K562 (cell line): ENCODE measurements around the gene CROCC2. TPM values are rescaled to one million over a fixed set of nuclear protein-coding genes. Genes with fewer than 3 reads are reported as not detected.

Experiments
- ATAC-seq: fragments of 200-7000 bp; cut with Tn5 transposase; 3 replicates; pipeline ENCODE4 v1.9.1; 2020; ENCODE audit warnings: moderate library complexity
- BruUV-seq: library from RNA; stranded (reverse); fragments of 400-500 nt; replicated peaks from 2 replicates; lab custom pipeline; 2021; lab: Mats Ljungman, UMichigan
- CTCF ChIA-PET: fragments of 300-600 bp; formaldehyde crosslinking; extraction: SDS; loops from one replicate; lab custom pipeline; 2021; ENCODE audit warnings: low intra/inter-chr PET ratio; lab: Yijun Ruan, JAX
- POLR2A ChIA-PET: fragments of 300-600, 350-650 bp; sonication (Branson Sonifier 250); formaldehyde crosslinking; extraction: SDS; loops from one replicate; lab custom pipeline; 2021; ENCODE audit warnings: antibody characterized with exemption, inconsistent platforms; lab: Yijun Ruan, JAX
- DNase-seq, 4 experiments: peaks; one replicate each; pipeline versions ENCODE4 v3.0.0 to v3.0.0-alpha.2; 2011 to 2018; ENCODE audit warnings: low spot score in 3 of 4, mixed read lengths in 3 of 4; ENCODE audit errors: extremely low read depth in 1 of 4
- FAIRE-seq: peaks from 2 replicates; lab custom pipeline; 2011; peaks lifted over from hg19 to GRCh38; lab: Jason Lieb, UNC
- H2AFZ ChIP-seq: 2 replicates; pipeline ENCODE4 v1.6.0; 2011; ENCODE audit warnings: low read depth, low read length, control low read depth, inconsistent platforms
- H3K27ac ChIP-seq: fragments of 200-600 bp; 3 replicates; pipeline ENCODE4 v1.8.0; 2011; ENCODE audit warnings: low read depth, mild to moderate bottlenecking, control low read depth, inconsistent platforms, low read length, moderate library complexity, mixed read lengths; ENCODE audit errors: extremely low read depth
- H3K27me3 ChIP-seq, 2 experiments: fragments of 300-600 bp in 1 of 2; 2 replicates in 1 of 2; 3 replicates in 1 of 2; pipeline versions ENCODE4 v1.6.0 to v1.8.0; 2011; ENCODE audit warnings: inconsistent platforms in 2 of 2, low read length in 2 of 2, mild to moderate bottlenecking in 1 of 2, mixed read lengths in 1 of 2, moderate library complexity in 1 of 2; ENCODE audit not compliant: control insufficient read depth in 2 of 2, insufficient read depth in 2 of 2
- H3K36me3 ChIP-seq: fragments of 300-600 bp; 3 replicates; pipeline ENCODE4 v1.8.0; 2011; ENCODE audit warnings: mild to moderate bottlenecking, low read length, inconsistent platforms; ENCODE audit not compliant: control insufficient read depth, insufficient read depth
- H3K4me1 ChIP-seq, 2 experiments: fragments of 200-600 bp in 1 of 2; replicated peaks in 1 of 2; 2 replicates in 1 of 2; 3 replicates in 1 of 2; pipeline versions ENCODE4 v1.5.1 to v1.8.0; 2011; ENCODE audit warnings: inconsistent platforms in 2 of 2, low read length in 2 of 2, mild to moderate bottlenecking in 1 of 2, mixed read lengths in 1 of 2, moderate library complexity in 1 of 2; ENCODE audit not compliant: control insufficient read depth in 2 of 2, insufficient read depth in 2 of 2
- H3K4me2 ChIP-seq: 2 replicates; pipeline ENCODE4 v1.6.1; 2011; ENCODE audit warnings: low read length, control low read depth, inconsistent platforms, mixed read lengths; ENCODE audit not compliant: insufficient read depth
- H3K4me3 ChIP-seq: fragments of 200-600 bp; sonication (generic), shearing (Covaris generic); 2 replicates; pipeline ENCODE4 v1.5.1; 2016; ENCODE audit warnings: control low read depth, inconsistent platforms
- H3K79me2 ChIP-seq: fragments of 200-600 bp; 3 replicates; pipeline ENCODE4 v1.8.0; 2011; ENCODE audit warnings: low read length, inconsistent platforms; ENCODE audit not compliant: control insufficient read depth, insufficient read depth
- H3K9ac ChIP-seq, 2 experiments: 2 replicates each; pipeline versions ENCODE4 v1.6.0 to v1.6.1; 2011; ENCODE audit warnings: low read depth in 2 of 2, low read length in 2 of 2, control low read depth in 1 of 2, inconsistent platforms in 1 of 2, mild to moderate bottlenecking in 1 of 2, mixed read lengths in 1 of 2; ENCODE audit not compliant: insufficient read depth in 1 of 2
- H3K9me1 ChIP-seq: one replicate; pipeline ENCODE4 v1.6.0; 2011; ENCODE audit warnings: inconsistent platforms, mild to moderate bottlenecking, low read length, moderate library complexity; ENCODE audit not compliant: control insufficient read depth, insufficient read depth
- H3K9me3 ChIP-seq: replicated peaks from 2 replicates; pipeline ENCODE4 v1.5.1; 2011; ENCODE audit warnings: low read depth, low read length, inconsistent platforms; ENCODE audit not compliant: control insufficient read depth, insufficient read depth
- H4K20me1 ChIP-seq: replicated peaks from 2 replicates; pipeline ENCODE4 v1.6.1; 2011; ENCODE audit warnings: low read length, inconsistent platforms, mixed read lengths; ENCODE audit not compliant: control insufficient read depth, insufficient read depth
- ARHGAP35 ChIP-seq: fragments of 450-650 bp; IDR thresholded peaks from 2 replicates; pipeline ENCODE4 v1.6.1; 2018; ENCODE audit not compliant: partially characterized antibody
- ERF ChIP-seq: fragments of 450-650 bp; formaldehyde crosslinking; IDR thresholded peaks from 2 replicates; pipeline ENCODE4 v1.4.0; 2020; ENCODE audit warnings: mild to moderate bottlenecking, mixed read lengths
- FOXM1 ChIP-seq, 2 experiments: fragments of 450-650 bp in 1 of 2; sonication (generic) in 1 of 2; formaldehyde crosslinking in 1 of 2; IDR thresholded peaks; 2 replicates each; pipeline versions ENCODE4 v1.6.1 to v1.9.0; 2017 to 2022; ENCODE audit warnings: low read depth in 2 of 2, mild to moderate bottlenecking in 2 of 2, missing genetic modification reagents in 1 of 2, moderate library complexity in 1 of 2
- HLTF ChIP-seq: fragments of 450-650 bp; IDR thresholded peaks from 2 replicates; pipeline ENCODE4 v1.6.1; 2016
- IRF1 ChIP-seq: sonication (generic); formaldehyde crosslinking; IDR thresholded peaks from 2 replicates; pipeline ENCODE4 v1.8.0; 2022; ENCODE audit warnings: missing genetic modification reagents, mild to moderate bottlenecking, borderline replicate concordance
- MAFF ChIP-seq: IDR thresholded peaks from 2 replicates; pipeline ENCODE4 v1.6.1; 2012; ENCODE audit warnings: low read length, improper control_type of control experiment
- MEF2A ChIP-seq: IDR thresholded peaks from 2 replicates; pipeline ENCODE4 v1.6.1; 2011; ENCODE audit warnings: low read depth, mild to moderate bottlenecking, low read length, moderate library complexity; ENCODE audit not compliant: control insufficient read depth
- PATZ1 ChIP-seq: fragments of 250-450 bp; sonication (Bioruptor Pico); IDR thresholded peaks from 2 replicates; pipeline ENCODE4 v1.5.0; 2020; ENCODE audit warnings: mild to moderate bottlenecking, borderline replicate concordance
- SPI1 ChIP-seq: IDR thresholded peaks from 2 replicates; pipeline ENCODE4 v1.6.1; 2011; ENCODE audit warnings: low read depth, low read length, control low read depth, borderline replicate concordance
- ZBTB17 ChIP-seq: fragments of 450-650 bp; formaldehyde crosslinking; IDR thresholded peaks from 2 replicates; pipeline ENCODE4 v1.4.0; 2020; ENCODE audit warnings: mild to moderate bottlenecking
- ZNF408 ChIP-seq: fragments of 250-450 bp; sonication (Bioruptor Pico); IDR thresholded peaks from 2 replicates; pipeline ENCODE4 v1.4.0; 2020; ENCODE audit warnings: low read depth, mild to moderate bottlenecking, moderate library complexity
- ZNF41 ChIP-seq: fragments of 250-450 bp; sonication (Bioruptor Pico); conservative IDR thresholded peaks from 2 replicates; pipeline ENCODE4 v1.4.0; 2020; ENCODE audit warnings: mild to moderate bottlenecking
- WGBS: fragments of 100-300 bp; shearing (Covaris generic); methylation state at CpG from one replicate; pipeline ENCODE4 v1.1.6; 2016; ENCODE audit warnings: low coverage, mixed read lengths; ENCODE audit not compliant: insufficient coverage; ENCODE audit errors: missing lambda C conversion rate; 5-methylcytosine and 5-hydroxymethylcytosine counted together
- in situ Hi-C: fragments of 300-500 bp; cut with MboI; formaldehyde crosslinking; loops from 4 replicates; pipeline ENCODE4 v1.15.0; 2018; ENCODE audit warnings: inconsistent platforms, mixed read lengths
- intact Hi-C: fragments of 100-400 bp; cut with micrococcal nuclease; formaldehyde crosslinking; loops from 2 replicates; pipeline ENCODE4 v1.14.2; 2022
- polyA plus RNA-seq, 8 experiments: library from polyadenylated mRNA; depleted of rRNA in 4 of 8; stranded (reverse) in 5 of 8; unstranded in 3 of 8; fragments of >200 nt; fragmentation: Nextera tagmentation in 2 of 8; fragmentation: Illumina TruSeq in 1 of 8; extraction: Ambion mirVana in 2 of 8; extraction: Trizol in 1 of 8; gene quantifications; 2 replicates each; pipeline versions ENCODE4 v1.2.1 to v1.2.3, GENCODE V29; 2011 to 2014; ENCODE audit warnings: inconsistent platforms in 1 of 8, missing spikeins in 1 of 8
- total RNA-seq, 7 experiments: library from RNA; depleted of rRNA in 6 of 7; stranded (reverse); fragments of >200 nt in 6 of 7; fragmentation: Illumina TruSeq in 2 of 7; extraction: Trizol in 2 of 7; gene quantifications; 2 replicates each; pipeline versions ENCODE4 v1.2.1 to v1.2.3, GENCODE V29; 2011 to 2021; ENCODE audit warnings: low replicate concordance in 1 of 7
- TF ChIP-seq, protein P1 (sequence below): fragments of 250-450 bp; sonication (Bioruptor Pico); IDR thresholded peaks from 2 replicates; pipeline ENCODE4 v1.5.0; 2022; ENCODE audit warnings: mild to moderate bottlenecking

The CROCC2 gene
- total and polyA plus RNA-seq, 9 of the 15 experiments (the other 6 are each of a cell fraction or from before 2014, with no cell fraction given) = not detected

- CTCF ChIA-PET = no interaction called here
- POLR2A ChIA-PET = interaction anchor here (0.6 kb wide), 1 partner anchor 30 kb away, joined by 3 read pairs; no protein-coding TSS in a partner anchor
- H3K79me2 ChIP-seq = no peaks in the 10 kb centered on the region
- no peaks in the 10 kb centered on the region for H3K9me1 ChIP-seq
- no peak for DNase-seq
- H3K27me3 ChIP-seq = peaks cover 0 to 40% of the 10 kb centered on the region in 2 experiments; a peak in 2 of 5 replicates
- no peaks in the 10 kb centered on the region for H3K9me3 ChIP-seq
- H2AFZ ChIP-seq = no peak overlapping the region
- peaks cover 0 to 20% of the 10 kb centered on the region in 2 experiments; a peak in 2 of 5 replicates for H3K4me1 ChIP-seq
- no peak overlapping the region for H3K9ac ChIP-seq
- intact Hi-C loops = no loop called here
- no TSS peak for BruUV-seq
- H3K36me3 ChIP-seq = no peaks in the 10 kb centered on the region
- 0% methylated on average over 4 of the region's 4 CpGs for WGBS
- no peak overlapping the region for H3K4me2 ChIP-seq
- TF ChIP-seq ERF (CRISPR knock-in tag) = no peak
- TF ChIP-seq ARHGAP35 = no peak
- TF ChIP-seq MAFF = no peak
- no peak for TF ChIP-seq SPI1
- TF ChIP-seq FOXM1 (IDR thresholded peaks at IDR 0.05; ENCODE audit: low read depth) = no peak
- TF ChIP-seq FOXM1 (CRISPR knock-in tag; IDR thresholded peaks at IDR 0.05; ENCODE audit: low read depth) = no peak
- no peak for TF ChIP-seq MEF2A
- TF ChIP-seq PATZ1 (CRISPR knock-in tag) = no peak
- TF ChIP-seq ZNF408 (CRISPR knock-in tag) = no peak
- no peak for TF ChIP-seq ZNF41 (CRISPR knock-in tag)
- no peak for TF ChIP-seq ZBTB17 (CRISPR knock-in tag)
- TF ChIP-seq, protein P1, sequence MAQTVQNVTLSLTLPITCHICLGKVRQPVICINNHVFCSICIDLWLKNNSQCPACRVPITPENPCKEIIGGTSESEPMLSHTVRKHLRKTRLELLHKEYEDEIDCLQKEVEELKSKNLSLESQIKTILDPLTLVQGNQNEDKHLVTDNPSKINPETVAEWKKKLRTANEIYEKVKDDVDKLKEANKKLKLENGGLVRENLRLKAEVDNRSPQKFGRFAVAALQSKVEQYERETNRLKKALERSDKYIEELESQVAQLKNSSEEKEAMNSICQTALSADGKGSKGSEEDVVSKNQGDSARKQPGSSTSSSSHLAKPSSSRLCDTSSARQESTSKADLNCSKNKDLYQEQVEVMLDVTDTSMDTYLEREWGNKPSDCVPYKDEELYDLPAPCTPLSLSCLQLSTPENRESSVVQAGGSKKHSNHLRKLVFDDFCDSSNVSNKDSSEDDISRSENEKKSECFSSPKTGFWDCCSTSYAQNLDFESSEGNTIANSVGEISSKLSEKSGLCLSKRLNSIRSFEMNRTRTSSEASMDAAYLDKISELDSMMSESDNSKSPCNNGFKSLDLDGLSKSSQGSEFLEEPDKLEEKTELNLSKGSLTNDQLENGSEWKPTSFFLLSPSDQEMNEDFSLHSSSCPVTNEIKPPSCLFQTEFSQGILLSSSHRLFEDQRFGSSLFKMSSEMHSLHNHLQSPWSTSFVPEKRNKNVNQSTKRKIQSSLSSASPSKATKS (CRISPR knock-in tag) = no peak
- no peak for TF ChIP-seq IRF1
- no peak for TF ChIP-seq HLTF
- in situ Hi-C loops = no loop called here
- FAIRE-seq = no peak
- H4K20me1 ChIP-seq = no peaks in the 10 kb centered on the region; the same call in 1 of the 2 replicates
- ATAC-seq = no peak
- no peak overlapping the region for H3K4me3 ChIP-seq
- H3K27ac ChIP-seq = no peak overlapping the region
Measured at GRCh38 chr2:241039416-241039815, 133.3 kb downstream of the CROCC2 start.
